Measurements from ENCODE around the gene CRCP.

DNA sequence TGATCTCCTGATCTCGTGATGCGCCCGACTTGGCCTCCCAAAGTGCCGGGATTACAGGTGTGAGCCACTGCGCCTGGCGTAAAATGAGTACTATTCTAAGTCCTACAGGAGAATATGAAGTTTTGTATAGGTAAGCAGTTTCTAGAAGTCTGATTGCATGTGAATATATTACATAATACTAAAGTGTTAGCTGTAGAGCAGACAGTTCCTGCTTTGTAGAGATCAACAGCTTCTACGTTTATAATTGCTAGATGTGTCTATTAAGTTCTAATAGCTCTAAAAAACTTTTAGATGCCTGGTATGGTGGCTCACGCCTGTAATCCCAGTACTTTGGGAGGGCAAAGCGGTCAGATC lies 8.5 kb downstream of the CRCP start:
- TF ChIP-seq, protein P1, sequence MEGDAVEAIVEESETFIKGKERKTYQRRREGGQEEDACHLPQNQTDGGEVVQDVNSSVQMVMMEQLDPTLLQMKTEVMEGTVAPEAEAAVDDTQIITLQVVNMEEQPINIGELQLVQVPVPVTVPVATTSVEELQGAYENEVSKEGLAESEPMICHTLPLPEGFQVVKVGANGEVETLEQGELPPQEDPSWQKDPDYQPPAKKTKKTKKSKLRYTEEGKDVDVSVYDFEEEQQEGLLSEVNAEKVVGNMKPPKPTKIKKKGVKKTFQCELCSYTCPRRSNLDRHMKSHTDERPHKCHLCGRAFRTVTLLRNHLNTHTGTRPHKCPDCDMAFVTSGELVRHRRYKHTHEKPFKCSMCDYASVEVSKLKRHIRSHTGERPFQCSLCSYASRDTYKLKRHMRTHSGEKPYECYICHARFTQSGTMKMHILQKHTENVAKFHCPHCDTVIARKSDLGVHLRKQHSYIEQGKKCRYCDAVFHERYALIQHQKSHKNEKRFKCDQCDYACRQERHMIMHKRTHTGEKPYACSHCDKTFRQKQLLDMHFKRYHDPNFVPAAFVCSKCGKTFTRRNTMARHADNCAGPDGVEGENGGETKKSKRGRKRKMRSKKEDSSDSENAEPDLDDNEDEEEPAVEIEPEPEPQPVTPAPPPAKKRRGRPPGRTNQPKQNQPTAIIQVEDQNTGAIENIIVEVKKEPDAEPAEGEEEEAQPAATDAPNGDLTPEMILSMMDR (IDR thresholded peaks at IDR 0.05) = no peak
- TF ChIP-seq POLR2A (IDR thresholded peaks at IDR 0.05) (no peak), EP300 (IDR thresholded peaks at IDR 0.05) (no peak)

Data from sigmoid colon (tissue), 4 donors.